Cardiac muscle cell (in vitro differentiated cells and primary cell): Measurements from ENCODE around the gene ARPC2. TPM values are rescaled to one million over a fixed set of nuclear protein-coding genes. Genes with fewer than 3 reads are reported as not detected.

Experiments used
- DNase-seq, 2 donors: peaks; one replicate each; pipeline versions ENCODE4 v3.0.0 to v3.0.0-alpha.2; 2010 to 2017; ENCODE audit warnings: low read depth in 1 of 2, low spot score in 1 of 2
- H3K27ac ChIP-seq: fragments of 200-600 bp; sonication (generic); 2 replicates; pipeline ENCODE4 v1.5.1; 2016
- H3K27me3 ChIP-seq: fragments of 200-600 bp; sonication (generic); 2 replicates; pipeline ENCODE4 v1.6.0; 2016; ENCODE audit warnings: control low read depth
- H3K36me3 ChIP-seq: fragments of 200-600 bp; sonication (generic); 2 replicates; pipeline ENCODE4 v1.5.1; 2016; ENCODE audit warnings: control low read depth
- H3K4me1 ChIP-seq: fragments of 200-600 bp; sonication (generic); 2 replicates; pipeline ENCODE4 v1.8.1; 2017; ENCODE audit warnings: low read depth, mild to moderate bottlenecking, mixed run types
- H3K4me3 ChIP-seq: fragments of 200-600 bp; sonication (generic); 2 replicates; pipeline ENCODE4 v1.5.1; 2016; ENCODE audit warnings: mild to moderate bottlenecking
- H3K9me3 ChIP-seq: fragments of 200-600 bp; sonication (generic); 2 replicates; pipeline ENCODE4 v1.5.1; 2017; ENCODE audit warnings: low read depth, mild to moderate bottlenecking, control low read depth
- CTCF ChIP-seq: IDR thresholded peaks from 2 replicates; pipeline ENCODE4 v1.5.1; 2012; ENCODE audit warnings: low read depth, mild to moderate bottlenecking, low read length
- polyA plus RNA-seq: library from polyadenylated mRNA; unstranded; fragments of >200 nt; fragmentation: Nextera tagmentation; extraction: Ambion mirVana; gene quantifications from 2 replicates; pipeline ENCODE4 v1.2.1, GENCODE V29; 2016
- total RNA-seq: library from RNA; depleted of rRNA; stranded (reverse); fragments of >200 nt; gene quantifications from 2 replicates; pipeline ENCODE4 v1.2.3, GENCODE V29; 2016

The ARPC2 gene
- total and polyA plus RNA-seq, 2 experiments from 2014 or later = 223 to 442 TPM

- peaks cover 12% of the 10 kb centered on the region for H3K27me3 ChIP-seq
- H3K4me3 ChIP-seq = no peak overlapping the region
- no peaks in the 10 kb centered on the region for H3K36me3 ChIP-seq
- no peak overlapping the region for H3K27ac ChIP-seq
- peak in 1 of 2 donors; percentile 37 for DNase-seq
- no peak for TF ChIP-seq CTCF
- H3K4me1 ChIP-seq = no peaks in the 10 kb centered on the region
- H3K9me3 ChIP-seq = no peaks in the 10 kb centered on the region
Measured at GRCh38 chr2:218194880-218195279, 22.1 kb upstream of the ARPC2 start.

- no peak for TF ChIP-seq CTCF
- Histone ChIP-seq H3K36me3 (no peaks in the 10 kb centered on the region), H3K4me1 (no peaks in the 10 kb centered on the region), H3K9me3 (no peaks in the 10 kb centered on the region), H3K27ac (no peak overlapping the region), H3K4me3 (no peak overlapping the region), H3K27me3 (peaks cover 14% of the 10 kb centered on the region)
- DNase-seq = no peak
Measured at GRCh38 chr2:218196974-218197373, 20.0 kb upstream of the ARPC2 start.

- H3K9me3 ChIP-seq = no peaks in the 10 kb centered on the region
- no peak overlapping the region for H3K27ac ChIP-seq
- H3K36me3 ChIP-seq = no peaks in the 10 kb centered on the region
- H3K27me3 ChIP-seq = peaks cover 14% of the 10 kb centered on the region
- H3K4me1 ChIP-seq = no peaks in the 10 kb centered on the region
- H3K4me3 ChIP-seq = no peak overlapping the region
- TF ChIP-seq CTCF = no peak
- peak in 1 of 2 donors; percentile 48 for DNase-seq
Measured at GRCh38 chr2:218202266-218202665, 14.7 kb upstream of the ARPC2 start.

- H3K27ac ChIP-seq = no peak overlapping the region
- TF ChIP-seq CTCF = no peak
Measured at GRCh38 chr2:218209078-218209477, 7.9 kb upstream of the ARPC2 start.

GRCh38 chr2:218214116-218214515, 2.9 kb upstream of the ARPC2 start:
- Histone ChIP-seq H3K27ac (no peak overlapping the region), H3K36me3 (no peaks in the 10 kb centered on the region), H3K27me3 (peaks cover 4% of the 10 kb centered on the region), H3K4me1 (peaks cover 9% of the 10 kb centered on the region), H3K9me3 (no peaks in the 10 kb centered on the region), H3K4me3 (no peak overlapping the region)
- TF ChIP-seq CTCF = no peak
- no peak for DNase-seq

More at GRCh38 chr2:218209078-218209477, 7.9 kb upstream of the ARPC2 start:
- Histone ChIP-seq H3K4me3 (no peak overlapping the region), H3K27me3 (peaks cover 4% of the 10 kb centered on the region), H3K9me3 (no peaks in the 10 kb centered on the region), H3K4me1 (no peaks in the 10 kb centered on the region), H3K36me3 (no peaks in the 10 kb centered on the region)
- no peak for DNase-seq

- H3K27ac ChIP-seq = peak overlapping the region; percentile 93
- no peaks in the 10 kb centered on the region for H3K9me3 ChIP-seq
- H3K4me3 ChIP-seq = peak overlapping the region; percentile 89
- DNase-seq = peak in 1 of 2 donors; percentile 44
- H3K27me3 ChIP-seq = peaks cover 4% of the 10 kb centered on the region
- TF ChIP-seq CTCF = no peak
- H3K4me1 ChIP-seq = peaks cover 19% of the 10 kb centered on the region
- H3K36me3 ChIP-seq = no peaks in the 10 kb centered on the region
Measured at GRCh38 chr2:218216336-218216673, 684 bp upstream of the ARPC2 start.
